OCI-LY3 (cell line): Measurements from ENCODE around the gene CASP10.

Experiments used
- H2AFZ ChIP-seq: fragments of 200-600, 300-600 bp; shearing (Covaris generic); 2 replicates; pipeline ENCODE4 v1.6.0; 2014; ENCODE audit warnings: antibody characterized with exemption, low read depth, low read length
- H3K27ac ChIP-seq: fragments of 200-600, 300-600 bp; sonication (generic); 2 replicates; pipeline ENCODE4 v1.5.1; 2014; ENCODE audit warnings: mild to moderate bottlenecking, low read length, moderate library complexity, mixed read lengths
- H3K27me3 ChIP-seq: fragments of 200-600, 300-600 bp; sonication (generic); 2 replicates; pipeline ENCODE4 v1.6.1; 2014; ENCODE audit warnings: low read depth, low read length, mixed read lengths
- H3K36me3 ChIP-seq: fragments of 200-600, 300-600 bp; sonication (generic); replicated peaks from 2 replicates; pipeline ENCODE3; 2014; ENCODE audit warnings: low read depth, low read length, mixed read lengths
- H3K4me1 ChIP-seq: fragments of 300-600, 200-600 bp; sonication (generic); 2 replicates; pipeline ENCODE4 v1.6.1; 2014; ENCODE audit warnings: low read length, mixed read lengths
- H3K4me2 ChIP-seq: fragments of 200-600, 300-600 bp; sonication (generic); 2 replicates; pipeline ENCODE4 v1.6.1; 2014; ENCODE audit warnings: low read length, mixed read lengths
- H3K4me3 ChIP-seq: fragments of 300-600, 200-600 bp; sonication (generic); 2 replicates; pipeline ENCODE4 v1.5.1; 2014; ENCODE audit warnings: antibody characterized with exemption, mild to moderate bottlenecking, low read length, moderate library complexity
- H3K79me2 ChIP-seq: fragments of 300-600, 200-600 bp; shearing (Covaris generic); 2 replicates; pipeline ENCODE4 v1.6.1; 2014; ENCODE audit warnings: mild to moderate bottlenecking, low read length, mixed read lengths
- H3K9ac ChIP-seq: fragments of 300-600, 200-600 bp; shearing (Covaris generic); 2 replicates; pipeline ENCODE4 v1.6.0; 2014; ENCODE audit warnings: mild to moderate bottlenecking, low read length, moderate library complexity
- H3K9me3 ChIP-seq: fragments of 200-600, 300-600 bp; shearing (Covaris generic); 2 replicates; pipeline ENCODE4 v1.6.1; 2014; ENCODE audit warnings: low read length, mixed read lengths; ENCODE audit not compliant: insufficient read depth
- H4K20me1 ChIP-seq: fragments of 200-600, 300-600 bp; sonication (generic); 2 replicates; pipeline ENCODE4 v1.6.1; 2016; ENCODE audit warnings: low read length, mixed read lengths; ENCODE audit not compliant: insufficient read depth
- EZH2phosphoT487 ChIP-seq: fragments of 200-600 bp; shearing (Covaris generic); IDR thresholded peaks from 2 replicates; pipeline ENCODE4 v1.6.1; 2018; ENCODE audit warnings: antibody characterized with exemption, mixed run types, low read depth
- TF ChIP-seq, protein P1 (sequence below): fragments of 200-600, 300-600 bp; sonication (generic); IDR thresholded peaks from 2 replicates; pipeline ENCODE4 v1.5.1; 2014; ENCODE audit warnings: antibody characterized with exemption, low read length, low read depth

CASP10 gene

DNA sequence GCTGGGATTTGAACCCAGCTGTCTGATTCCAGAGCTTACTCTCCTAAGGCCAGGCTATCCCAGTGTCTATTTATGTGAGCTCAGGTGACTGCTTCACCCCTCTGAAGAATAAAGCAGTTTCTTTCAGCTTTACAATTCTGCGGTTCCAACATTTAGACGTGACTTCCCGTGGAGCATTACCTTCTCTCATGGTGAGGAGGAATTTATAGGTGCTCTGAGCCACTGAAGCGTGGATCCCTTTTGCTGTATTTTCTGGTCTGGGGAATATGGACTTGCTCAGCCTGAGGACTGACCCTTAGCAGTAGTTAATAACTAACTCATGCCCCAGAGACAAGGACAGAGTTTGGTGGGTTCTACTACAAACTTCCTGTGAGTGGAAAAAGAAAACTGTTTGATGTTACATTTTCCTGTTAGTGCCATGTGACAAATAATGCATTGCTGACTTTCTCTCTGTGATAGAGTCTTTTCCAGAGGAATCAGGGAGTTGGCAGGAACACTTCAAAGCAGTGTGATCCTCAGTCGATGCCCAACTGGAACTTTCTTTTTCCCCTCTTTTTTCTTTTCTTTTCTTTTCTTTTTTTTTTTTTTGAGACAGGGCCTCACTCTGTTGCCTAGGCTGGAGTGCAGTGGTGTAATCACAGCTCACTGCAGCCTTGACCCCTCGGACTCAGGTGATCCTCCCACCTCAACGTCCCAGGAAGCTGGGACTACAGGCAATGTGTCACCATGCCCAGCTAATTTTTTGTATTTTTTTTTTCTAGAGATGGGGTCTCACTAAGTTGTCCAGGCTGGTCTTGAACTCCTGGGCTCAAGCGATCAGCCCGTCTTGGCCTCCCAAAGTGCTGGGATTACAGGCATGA, 21.9 kb downstream of the CASP10 start:
- Histone ChIP-seq H2AFZ (no peak overlapping the region), H3K4me3 (no peak overlapping the region), H3K9ac (no peak overlapping the region), H4K20me1 (no peaks in the 10 kb centered on the region), H3K27ac (no peak overlapping the region), H3K79me2 (no peaks in the 10 kb centered on the region), H3K36me3 (no peaks in the 10 kb centered on the region), H3K9me3 (no peaks in the 10 kb centered on the region), H3K27me3 (peaks cover 11% of the 10 kb centered on the region), H3K4me1 (peaks cover 14% of the 10 kb centered on the region), H3K4me2 (no peak overlapping the region)
- TF ChIP-seq, protein P1, sequence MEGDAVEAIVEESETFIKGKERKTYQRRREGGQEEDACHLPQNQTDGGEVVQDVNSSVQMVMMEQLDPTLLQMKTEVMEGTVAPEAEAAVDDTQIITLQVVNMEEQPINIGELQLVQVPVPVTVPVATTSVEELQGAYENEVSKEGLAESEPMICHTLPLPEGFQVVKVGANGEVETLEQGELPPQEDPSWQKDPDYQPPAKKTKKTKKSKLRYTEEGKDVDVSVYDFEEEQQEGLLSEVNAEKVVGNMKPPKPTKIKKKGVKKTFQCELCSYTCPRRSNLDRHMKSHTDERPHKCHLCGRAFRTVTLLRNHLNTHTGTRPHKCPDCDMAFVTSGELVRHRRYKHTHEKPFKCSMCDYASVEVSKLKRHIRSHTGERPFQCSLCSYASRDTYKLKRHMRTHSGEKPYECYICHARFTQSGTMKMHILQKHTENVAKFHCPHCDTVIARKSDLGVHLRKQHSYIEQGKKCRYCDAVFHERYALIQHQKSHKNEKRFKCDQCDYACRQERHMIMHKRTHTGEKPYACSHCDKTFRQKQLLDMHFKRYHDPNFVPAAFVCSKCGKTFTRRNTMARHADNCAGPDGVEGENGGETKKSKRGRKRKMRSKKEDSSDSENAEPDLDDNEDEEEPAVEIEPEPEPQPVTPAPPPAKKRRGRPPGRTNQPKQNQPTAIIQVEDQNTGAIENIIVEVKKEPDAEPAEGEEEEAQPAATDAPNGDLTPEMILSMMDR = no peak
- no peak for TF ChIP-seq EZH2phosphoT487

DNA sequence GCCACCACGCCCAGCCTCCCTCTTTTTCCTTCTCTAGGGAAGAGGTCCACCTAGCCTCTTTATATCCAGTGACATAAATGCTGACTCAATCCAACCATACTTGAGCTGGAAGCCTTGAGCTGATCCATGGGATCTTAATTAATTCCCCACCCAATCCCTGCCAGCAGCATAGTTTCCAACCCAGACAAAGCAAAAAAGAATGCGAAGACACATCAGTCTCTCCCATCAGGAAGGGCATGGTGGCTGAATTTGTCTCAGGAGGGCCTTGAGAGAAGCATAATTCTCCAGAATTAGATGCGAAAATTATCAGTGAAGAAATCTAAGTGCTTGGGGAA, 22.5 kb downstream of the CASP10 start:
- Histone ChIP-seq H3K4me3 (no peak overlapping the region), H3K79me2 (no peaks in the 10 kb centered on the region), H2AFZ (no peak overlapping the region), H3K4me2 (no peak overlapping the region), H3K4me1 (peaks cover 14% of the 10 kb centered on the region), H3K27ac (no peak overlapping the region), H3K9me3 (no peaks in the 10 kb centered on the region), H4K20me1 (no peaks in the 10 kb centered on the region), H3K36me3 (no peaks in the 10 kb centered on the region), H3K9ac (no peak overlapping the region), H3K27me3 (peaks cover 11% of the 10 kb centered on the region)
- TF ChIP-seq, protein P1 = no peak
- no peak for TF ChIP-seq EZH2phosphoT487

DNA sequence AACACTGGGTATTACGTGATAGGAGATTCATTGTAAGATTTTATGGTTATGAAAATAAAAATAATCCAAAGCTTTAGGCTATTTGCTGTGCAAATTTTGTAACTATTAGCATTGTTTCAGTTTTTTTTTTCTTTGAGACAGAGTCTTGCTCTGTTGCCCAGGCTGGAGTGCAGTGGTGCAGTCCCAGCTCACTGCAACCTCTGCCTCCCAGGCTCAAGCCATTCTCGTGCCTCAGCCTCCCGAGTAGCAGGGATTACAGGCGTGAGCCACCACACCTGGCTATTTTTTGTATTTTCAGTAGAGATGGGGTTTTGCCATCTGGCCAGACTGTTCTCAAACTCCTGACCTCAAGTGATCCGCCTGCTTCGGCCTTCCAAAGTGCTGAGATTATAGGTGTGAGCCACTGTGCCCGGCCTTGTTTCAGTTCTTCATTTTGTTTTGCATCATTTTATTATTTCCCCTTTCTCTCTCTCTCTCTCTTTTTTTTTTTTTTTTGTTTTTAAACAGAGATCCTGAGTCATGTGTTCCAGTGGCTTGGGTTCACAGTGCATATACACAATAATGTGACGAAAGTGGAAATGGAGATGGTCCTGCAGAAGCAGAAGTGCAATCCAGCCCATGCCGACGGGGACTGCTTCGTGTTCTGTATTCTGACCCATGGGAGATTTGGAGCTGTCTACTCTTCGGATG, 25.8 kb downstream of the CASP10 start:
- Histone ChIP-seq H3K4me1 (peaks cover 14% of the 10 kb centered on the region), H3K9me3 (no peaks in the 10 kb centered on the region), H3K4me3 (peak overlapping the region; percentile 33; the same call in 1 of the 2 replicates), H3K4me2 (peak overlapping the region; percentile 52), H3K36me3 (no peaks in the 10 kb centered on the region), H4K20me1 (no peaks in the 10 kb centered on the region), H3K27ac (no peak overlapping the region), H3K79me2 (no peaks in the 10 kb centered on the region), H3K27me3 (peaks cover 10% of the 10 kb centered on the region), H3K9ac (no peak overlapping the region), H2AFZ (no peak overlapping the region)
- TF ChIP-seq, protein P1 = no peak
- no peak for TF ChIP-seq EZH2phosphoT487

DNA sequence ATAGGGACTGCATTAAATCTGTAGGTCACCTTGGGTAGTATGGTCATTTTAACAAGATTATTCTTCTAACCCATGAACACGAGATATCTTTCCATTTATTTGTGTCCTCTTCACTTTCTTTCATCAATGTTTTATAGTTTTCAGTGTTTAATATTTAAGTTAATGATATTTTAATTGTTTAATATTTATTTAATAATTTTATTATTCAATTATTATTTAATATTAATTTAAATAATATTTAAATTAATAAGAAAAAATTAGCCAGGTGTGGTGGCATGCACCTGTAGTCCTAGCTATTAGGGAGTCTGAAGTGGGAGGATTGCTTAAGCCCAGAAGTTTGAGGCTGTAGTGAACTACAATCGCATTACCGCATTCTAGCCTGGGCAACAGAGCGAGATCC, 33.0 kb downstream of the CASP10 start:
- H3K4me3 ChIP-seq = no peak overlapping the region
- no peaks in the 10 kb centered on the region for H3K27me3 ChIP-seq
- no peak overlapping the region for H3K27ac ChIP-seq
- TF ChIP-seq, protein P1 = no peak
- no peak for TF ChIP-seq EZH2phosphoT487
- no peak overlapping the region for H3K9ac ChIP-seq
- H3K36me3 ChIP-seq = no peaks in the 10 kb centered on the region
- H3K9me3 ChIP-seq = no peaks in the 10 kb centered on the region
- peaks cover 13% of the 10 kb centered on the region for H3K4me1 ChIP-seq
- no peaks in the 10 kb centered on the region for H3K79me2 ChIP-seq
- no peak overlapping the region for H2AFZ ChIP-seq
- no peaks in the 10 kb centered on the region for H4K20me1 ChIP-seq
- H3K4me2 ChIP-seq = no peak overlapping the region
